Stimulated activated CD4-positive, alpha-beta T cell treated with anti-CD3 and anti-CD28 coated beads, Interleukin-12 subunit alpha, Interleukin-12 subunit beta, amount 100 ng/mL, for 24 hours (primary cell): ENCODE results near the gene PSD4.

Source experiments
- DNase-seq, 2 experiments: peaks; one replicate each; pipeline ENCODE4 v3.0.0-alpha.2; 2020; ENCODE audit warnings: low read depth in 2 of 2

Gene PSD4

DNA sequence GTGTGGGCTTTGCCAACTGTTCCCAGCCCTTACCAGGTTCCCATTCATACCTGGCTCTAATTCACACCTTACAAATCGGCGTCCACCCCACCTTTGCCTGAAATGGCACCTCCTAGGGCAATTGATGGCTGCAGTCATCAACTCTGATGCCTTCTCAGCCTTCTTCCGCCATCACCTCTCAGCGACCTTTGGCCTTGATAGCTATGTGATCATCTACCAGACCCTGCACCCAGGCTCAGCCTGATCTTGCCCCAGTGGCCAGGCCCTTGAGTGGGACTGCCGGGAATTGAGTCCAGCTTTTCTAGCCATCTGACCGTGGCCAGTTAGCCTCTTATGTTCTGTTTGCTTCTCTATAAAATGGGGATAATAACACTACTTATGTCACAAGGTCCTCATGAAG is 32.5 kb downstream of the PSD4 start:
- no peak for DNase-seq

DNA sequence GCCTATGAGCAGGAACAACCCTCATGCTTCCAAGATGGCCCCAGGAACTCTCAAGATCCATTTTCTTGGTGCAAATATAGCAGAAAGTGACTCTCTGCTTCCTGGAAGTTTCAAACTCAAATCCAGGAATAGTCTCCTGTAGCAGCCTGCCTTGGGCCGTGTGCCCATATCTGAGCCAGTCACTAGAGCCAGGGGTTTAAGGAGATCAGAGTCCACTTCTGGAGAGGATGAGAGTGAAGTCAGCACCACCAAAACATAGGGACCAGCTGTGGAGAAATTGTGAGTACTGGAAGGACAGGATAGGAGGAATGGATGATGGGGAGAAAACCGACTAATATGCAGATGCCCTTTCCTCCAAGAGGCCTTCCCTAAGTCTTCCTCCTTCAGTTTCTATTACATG is 33.2 kb downstream of the PSD4 start:
- no peak for DNase-seq

DNA sequence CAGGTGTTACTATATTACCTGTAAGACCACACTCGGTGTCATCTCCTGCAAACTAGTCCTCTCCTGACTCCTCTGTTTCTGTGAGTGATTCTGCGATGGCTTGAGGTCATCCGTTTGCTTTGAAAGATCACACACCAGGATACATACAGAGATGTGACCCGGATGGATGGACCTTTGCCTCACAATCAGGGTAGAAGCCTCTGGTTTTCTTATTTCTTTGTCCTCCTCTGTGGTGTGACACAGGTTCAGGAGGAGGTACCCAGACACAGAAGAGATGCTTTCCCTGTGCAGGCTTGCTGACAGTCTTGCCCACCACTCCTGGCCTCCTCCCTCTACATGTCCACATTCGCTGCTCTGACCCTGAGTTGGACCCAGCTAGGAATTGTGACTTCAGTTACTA is 34.6 kb downstream of the PSD4 start:
- DNase-seq, result no peak

DNA sequence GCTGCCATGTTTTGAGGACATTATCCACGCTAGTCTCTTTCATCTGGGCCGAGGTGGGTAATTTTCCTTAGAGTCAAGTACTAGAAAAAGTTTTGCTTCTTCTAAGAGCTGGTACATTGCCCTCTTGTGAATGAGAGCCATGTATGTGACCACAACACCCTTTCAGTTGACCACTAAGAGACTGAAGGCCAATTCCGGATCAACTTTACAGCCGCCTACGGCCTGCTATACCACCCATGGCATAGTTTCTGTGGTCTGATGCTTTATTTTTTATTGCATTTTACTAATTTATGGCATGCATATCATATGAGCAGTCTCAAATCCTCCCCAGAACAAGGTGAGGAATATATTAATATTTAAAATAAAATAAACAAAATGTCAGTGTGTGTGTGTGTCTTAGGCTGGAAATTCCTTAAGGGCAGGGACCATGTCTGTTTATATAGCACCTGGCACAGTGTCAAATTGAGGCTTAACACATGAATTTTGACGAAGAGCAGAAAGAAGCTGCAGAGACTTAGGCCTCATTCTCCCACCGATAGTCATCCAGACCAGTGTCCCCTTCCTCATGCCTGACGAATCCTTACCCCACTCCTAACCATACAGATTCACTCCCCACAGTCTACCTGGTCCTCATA is 35.4 kb downstream of the PSD4 start:
- DNase-seq, result no peak

DNA sequence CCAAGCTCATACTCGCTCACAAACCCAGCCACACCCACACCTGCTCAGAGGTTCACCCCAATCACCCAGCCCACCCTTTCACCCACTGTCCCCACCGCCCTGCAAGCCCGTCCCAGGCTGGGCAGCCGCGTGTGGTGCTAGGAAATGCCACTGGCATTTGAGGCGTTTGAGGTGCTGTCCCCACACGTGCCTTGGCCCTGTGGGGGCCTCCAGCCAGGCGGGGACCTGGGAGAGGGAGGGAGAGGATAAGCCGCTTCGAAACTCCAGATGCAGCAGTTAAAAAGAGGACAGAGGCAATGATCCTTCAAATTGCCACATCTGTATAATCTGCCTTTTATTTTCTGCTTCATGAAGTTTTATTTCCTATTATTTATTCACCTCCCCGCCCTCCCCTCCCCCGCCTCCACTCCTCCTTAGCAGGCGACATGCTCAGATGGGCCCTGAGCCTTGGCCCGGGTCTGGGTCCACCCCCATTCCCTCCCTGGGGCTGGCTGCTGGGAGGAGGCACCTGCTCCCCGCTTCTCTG is 35.9 kb downstream of the PSD4 start:
- no peak for DNase-seq

DNA sequence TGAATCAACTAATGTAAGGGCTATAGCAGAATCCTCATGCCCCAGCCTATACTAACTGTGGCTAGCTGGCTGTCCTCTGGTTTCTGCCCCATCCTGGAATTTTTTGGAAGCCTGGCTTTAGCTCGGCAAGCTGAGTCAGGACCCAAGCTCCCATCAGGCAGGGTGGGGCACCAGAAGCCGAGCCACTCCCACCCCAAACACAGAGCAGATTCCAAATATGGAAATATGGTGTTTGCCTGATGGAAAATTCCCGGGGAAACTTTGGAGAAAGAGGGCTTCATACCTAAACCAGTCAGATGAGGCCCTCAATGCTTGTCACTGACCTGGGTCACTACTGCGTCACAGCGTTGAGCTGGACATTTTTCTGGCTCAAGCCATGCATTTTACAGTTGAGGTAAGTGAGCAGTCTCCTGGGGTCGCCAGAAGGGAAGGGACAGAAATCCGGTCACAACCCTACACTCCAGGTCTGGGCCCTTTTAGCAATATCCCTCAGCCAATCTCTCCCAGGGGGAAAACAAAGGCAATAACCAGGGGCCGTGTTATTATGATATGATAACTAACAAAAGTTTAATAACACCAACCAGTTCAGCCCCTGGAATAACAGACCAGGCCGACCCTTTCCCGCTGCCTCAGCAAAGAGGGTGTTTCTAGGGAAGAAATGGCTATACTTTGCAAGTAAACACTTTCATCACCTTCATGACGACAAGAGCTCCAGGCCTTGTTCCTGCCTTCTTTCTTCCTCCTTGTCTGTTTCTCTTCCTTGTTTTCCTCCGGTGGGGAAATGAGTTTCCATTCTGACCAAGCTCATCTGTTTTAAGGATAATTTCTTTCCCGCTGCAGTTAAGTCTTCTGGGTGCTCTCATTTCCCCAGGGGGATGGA is 37.7 kb downstream of the PSD4 start:
- no peak for DNase-seq

DNA sequence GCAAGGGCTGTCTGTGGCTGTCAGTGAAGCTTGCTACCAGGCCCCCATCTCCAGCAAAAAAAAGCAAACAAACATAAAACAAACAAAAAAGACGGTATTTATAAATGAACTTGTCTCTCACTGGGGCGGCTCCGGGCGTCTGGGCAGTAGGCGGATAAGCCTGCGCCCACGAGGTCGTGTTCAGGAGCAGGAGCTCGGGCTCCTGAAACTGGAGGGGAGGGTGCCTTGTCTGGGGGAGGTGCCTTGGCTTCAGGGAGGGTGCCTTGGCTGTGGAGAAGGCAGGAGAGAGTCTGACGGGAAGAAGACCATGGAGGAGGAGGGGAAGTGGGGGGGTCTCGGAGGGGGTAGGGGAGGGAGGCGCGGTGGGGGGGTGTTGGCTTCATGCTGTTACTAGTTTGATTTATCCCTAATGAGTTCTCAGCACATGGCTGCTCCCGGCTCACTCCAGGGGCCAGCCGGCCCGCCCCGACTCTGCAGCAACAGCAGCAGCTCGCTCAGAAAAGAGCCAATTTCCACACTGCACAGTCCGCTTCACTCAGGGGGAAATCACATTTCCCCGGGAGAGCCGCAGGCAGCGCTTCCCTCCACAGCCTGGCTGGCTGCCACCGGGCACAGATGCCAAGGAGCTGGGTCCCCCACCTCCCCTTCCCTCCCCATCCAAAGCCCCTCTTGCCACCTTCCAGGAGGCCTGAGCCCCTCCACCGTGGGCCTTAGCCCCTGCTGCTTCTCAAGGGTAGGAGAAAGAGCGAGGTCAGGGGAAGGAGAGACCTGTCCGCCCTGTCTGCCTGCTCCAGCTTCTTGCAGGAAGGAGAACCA is 38.7 kb downstream of the PSD4 start:
- DNase-seq, result no peak

DNA sequence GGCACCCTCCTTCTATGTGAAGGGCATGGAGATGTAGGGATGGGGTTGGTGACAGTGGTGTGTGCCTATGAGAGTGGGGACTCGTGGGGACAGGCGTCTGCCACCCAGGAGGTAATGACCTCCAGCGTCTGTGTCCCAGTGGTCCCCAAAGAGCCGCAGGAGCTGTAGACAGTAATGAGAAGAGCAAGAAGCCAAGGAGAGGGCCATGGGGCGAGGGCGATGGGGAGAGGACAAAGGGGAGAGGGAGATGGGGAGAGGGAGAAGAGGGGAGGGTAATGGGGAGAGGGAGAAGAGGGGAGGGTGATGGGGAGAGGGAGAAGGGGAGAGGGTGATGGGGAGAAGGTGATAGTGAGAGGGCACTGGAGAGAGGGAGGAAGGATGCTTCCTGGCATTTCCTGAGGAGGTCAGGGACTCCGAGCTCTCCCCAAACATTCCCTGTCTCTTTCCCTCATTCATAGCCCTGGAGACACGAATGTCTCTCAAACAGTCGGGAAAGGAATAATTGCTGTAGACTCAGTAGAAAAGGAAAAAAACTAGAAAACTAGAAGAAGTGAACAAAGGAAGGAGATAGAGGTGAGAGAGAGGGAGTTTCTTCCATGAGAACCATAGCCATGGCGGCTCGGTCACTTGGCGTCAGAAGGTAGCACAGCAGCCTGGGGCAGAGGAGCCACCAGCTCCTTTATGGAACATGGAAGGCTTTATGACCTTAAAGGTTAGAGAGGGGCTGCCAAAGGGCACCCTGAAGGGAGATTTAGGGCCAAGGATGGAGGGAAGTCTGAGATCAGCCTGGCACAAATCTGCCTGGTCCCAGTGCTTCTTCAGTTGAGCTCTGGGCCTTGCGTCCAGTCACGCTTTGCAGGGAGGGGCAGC is 39.5 kb downstream of the PSD4 start:
- no peak for DNase-seq

DNA sequence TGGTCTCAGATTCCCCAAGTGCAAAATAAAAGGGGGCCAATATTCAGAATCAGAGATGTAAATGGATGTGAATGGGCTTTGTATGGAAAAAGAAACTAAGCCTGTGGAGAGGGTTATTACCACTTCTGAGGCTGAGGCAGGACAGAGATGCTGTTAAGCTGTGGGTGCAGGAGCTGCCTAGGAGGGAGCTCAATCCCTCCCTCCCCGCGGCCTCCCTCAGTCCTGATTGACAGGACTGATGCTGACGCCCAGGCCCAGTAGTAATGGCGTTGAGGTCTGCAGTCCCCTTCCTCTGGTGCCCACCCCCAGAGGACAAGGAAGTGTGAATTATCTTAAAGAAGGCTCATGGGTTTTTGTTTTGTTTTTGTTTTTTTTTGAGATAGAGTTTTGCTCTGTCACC is 40.4 kb downstream of the PSD4 start:
- no peak for DNase-seq

DNA sequence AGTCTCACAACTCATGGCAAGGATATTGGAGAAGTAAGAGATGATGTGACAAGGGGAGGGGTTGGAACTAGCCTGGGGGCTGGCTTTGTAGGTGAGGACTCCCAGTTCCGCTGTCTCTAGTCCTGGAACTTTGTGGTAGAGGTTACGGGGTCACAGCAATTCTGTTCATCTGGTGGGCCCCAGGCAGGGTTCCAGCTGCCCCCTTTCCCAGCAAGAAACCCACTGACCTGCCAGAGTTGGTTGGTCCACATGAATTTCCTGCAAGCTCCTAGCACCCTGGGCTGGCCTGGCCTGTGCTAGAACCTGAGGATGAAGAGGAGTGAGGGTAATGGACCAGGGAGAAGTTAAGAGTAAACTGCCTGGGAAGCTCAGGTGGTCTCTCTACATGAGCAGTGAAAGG is 41.3 kb downstream of the PSD4 start:
- no peak for DNase-seq

DNA sequence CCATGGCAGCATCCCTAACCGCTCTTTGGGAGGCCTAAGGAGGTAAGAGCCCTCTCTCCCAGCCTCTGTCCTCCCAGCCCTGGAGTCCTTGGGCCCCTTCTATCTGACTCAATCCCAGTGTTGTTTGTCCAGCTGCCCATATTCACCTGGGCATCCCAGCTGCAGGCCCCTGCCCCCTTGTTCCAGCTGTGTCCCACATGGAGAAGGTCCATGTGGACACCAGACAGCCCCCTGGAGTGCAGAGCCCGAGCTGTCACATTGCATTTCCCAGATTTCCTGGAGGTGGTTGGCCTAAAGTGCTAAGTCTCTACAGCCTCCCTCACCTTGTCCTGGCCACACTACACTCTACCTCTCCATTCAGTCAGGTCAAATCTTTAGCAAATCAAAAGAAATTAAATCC is 42.5 kb downstream of the PSD4 start:
- no peak for DNase-seq

DNA sequence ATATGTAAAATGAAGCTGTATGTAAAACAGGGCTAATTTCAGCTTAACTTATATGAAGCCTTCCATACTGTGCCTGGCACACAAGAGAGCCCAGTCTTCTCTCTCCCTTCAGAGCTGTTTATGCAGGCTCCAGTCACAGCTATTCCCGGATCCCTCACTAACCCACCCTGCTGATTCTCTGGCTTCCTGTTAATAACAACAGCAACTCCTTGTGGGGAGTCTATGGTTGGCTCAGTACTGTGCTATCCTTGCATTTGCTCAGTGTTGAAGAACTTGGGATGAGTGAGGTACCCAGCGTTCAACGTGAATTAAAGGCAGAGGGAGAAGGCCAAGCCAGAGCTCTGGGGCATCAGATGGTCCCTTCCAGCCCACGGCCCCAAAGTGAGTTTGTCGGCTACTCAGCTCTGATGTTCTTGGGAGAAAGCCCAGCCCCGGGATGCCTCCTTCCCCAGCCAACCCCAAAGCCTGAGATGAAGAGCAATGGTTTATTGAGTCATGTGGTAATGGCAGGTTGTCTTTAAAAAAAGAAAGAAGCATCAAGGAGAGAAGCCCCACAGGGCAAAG is 43.2 kb downstream of the PSD4 start:
- no peak for DNase-seq

DNA sequence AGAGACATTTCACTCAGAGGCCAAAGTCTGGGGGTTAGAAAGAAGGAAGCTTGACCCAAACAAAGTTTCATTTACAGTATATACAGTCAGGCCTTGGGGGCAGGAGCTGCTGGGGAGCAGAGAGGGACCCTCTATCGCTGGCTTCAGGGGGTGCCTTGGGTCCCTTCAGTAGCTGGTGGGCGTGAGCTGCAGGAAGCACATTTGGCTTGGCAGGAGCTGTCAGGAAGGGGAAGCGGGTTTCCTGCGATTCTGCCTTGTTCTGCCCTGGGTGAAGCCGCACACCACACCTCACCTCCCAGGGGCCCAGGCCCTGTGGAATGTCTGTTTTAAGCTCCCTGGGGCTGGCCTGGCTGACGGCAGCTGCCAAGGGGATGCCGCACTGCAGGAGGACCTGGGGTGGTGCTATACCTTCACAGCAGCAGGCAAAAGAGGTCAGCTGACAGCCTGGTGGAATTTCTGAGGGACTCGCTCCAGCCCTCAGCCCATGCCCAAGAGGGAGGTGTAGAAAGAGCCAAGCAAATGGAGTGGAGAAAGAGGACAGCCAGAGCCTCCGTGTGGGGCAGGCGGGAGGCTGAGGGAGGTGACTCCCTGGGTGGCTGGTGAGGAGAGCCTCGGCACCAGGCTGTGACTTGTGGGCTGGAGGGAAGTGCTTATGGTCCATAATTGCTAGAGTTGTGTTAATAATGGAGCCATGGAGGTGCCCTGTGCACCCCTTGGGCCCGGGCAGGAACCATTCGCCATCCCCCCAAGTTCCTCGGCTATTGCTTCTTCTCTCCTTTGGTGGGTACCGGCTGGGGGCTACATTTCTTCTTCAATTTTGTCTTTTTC is 43.9 kb downstream of the PSD4 start:
- no peak for DNase-seq

DNA sequence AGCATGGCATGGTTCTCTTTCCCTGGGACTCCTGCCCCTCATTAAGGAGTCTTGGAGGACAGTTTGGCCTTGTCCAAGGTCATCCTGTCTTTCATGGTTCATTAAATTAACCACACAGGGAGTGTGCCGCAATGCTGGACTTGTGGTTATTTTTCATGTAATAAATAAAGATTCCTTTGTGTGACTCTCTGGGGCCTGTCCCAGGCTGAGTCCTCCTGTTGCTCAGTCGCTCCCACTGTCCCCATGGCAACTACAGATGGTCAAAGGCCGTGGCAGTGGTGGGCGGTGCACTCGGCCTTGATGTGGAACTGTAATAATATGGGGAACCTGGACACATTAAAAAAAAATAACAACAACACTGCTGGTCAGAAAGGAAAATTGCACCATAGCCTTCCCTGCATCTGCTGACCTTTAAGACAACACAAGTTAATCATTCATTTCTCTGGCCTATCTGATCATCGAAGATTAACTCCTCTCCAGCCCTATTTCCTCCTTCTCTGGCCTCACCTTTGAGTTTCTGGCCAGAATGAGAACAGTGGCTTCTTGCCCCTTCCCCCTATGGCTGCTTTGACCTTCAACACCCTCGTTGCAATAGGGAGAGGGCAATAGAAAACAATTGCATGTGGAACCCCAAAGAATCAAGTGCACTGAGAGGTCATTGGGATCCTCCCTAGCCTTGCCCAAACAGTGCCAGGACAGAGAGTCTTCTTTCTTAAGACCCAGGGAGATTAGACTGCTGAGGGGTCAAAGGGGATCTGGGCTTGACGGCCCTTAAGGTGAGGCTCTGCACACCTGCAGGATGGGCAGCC is 44.7 kb downstream of the PSD4 start:
- DNase-seq, result no peak

DNA sequence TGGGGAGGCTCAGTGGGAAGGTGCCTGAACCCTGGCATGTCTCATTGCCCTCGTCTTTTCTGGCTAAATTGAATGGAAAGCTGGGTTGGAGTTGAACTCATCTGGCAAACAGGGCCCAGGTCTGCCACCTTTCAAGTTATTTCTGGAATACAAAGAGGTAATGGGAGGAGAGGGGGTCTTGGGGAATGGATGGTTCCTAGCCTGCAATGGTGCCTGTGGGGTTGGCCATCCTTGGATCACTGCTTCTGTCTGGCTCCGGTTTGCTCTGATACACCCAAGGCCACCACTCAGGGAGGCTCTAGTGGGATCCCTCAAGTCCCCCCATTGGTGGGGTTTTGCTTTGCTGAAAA is 45.3 kb downstream of the PSD4 start:
- no peak for DNase-seq

DNA sequence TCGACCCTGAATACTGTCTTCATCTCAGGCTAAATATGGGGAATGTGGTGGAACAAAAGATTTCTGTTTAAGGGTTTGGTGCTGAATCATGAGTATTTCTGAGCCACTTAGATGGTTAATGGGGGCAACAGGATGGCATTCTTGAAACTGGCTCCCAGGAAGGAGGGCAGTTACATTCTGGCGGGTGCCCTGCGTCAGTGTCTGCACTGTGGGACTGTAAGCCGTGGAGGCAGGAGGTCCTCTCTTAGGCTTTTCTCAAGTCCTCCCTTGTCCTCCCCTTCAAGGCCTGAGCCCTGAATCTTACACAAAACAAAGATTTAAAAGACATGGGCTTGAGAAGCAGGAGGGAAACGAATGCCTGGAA is 45.7 kb downstream of the PSD4 start:
- no peak for DNase-seq

DNA sequence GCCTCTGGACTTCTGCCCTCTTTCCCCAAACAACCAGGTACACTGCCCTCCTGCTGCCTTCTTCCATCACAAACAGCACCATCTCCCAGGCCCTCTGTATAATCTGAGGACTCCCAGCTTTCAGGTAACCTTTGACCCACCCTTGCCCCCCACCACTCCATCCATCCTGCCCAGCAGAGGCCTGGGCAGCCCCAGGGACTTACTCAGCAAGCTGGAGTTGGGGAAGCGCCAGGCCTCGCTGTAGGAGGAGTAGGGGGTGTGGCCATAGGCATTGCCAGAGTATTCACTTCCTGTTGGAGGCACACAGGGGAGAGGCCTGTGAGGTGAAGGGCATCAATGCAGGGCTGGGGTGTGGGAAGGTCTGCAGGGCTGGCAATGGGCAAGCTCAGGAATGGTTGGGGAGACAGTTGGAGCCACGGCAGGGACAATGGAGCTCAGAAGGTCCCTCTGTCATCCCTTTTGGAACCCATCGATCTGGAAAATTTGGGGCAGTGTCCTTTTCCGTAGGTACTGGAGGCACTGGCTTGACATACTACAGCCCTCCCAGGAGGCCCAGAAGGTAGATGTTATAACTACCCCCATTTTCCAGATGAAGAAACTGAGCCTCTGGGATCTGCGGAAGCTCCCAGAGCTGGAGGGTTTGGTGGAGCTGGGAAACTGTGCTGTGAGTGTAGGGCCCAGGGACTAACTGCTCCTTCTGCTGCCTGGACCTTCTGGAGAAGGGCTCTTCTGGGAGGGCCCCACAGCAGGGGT is 46.3 kb downstream of the PSD4 start:
- no peak for DNase-seq

DNA sequence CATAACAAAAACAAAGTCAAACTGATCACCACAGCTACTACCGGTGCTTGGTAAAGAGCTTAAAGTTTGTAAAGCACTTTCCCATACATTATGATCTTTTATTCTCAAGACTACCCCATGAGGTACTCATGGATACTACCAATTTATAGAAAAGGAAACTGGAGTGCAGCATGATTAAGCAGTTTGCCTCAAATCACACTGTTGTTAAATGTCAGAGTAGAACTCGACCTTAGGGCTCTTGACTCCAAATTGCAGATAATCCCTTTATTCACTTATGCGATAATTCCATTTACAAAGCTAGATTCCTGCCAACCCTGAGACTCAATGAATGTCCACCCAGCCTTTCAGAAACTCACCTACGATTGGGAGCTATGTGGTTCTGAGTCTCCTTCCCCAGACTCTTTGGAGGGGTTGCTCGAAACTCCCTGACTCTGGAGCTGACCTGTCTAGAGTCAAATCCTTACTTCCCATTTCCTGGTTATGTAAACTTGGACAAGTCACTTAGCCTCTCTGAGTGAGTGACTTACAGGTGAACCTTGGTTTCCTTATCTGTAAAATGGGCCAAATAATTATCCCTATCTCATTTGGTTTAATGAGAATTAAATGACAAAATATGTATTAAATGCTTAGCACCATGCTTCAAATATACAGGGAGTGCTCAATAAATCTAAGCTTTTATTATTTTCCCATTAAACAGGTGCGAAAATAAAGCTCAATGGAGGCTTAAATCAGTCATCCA is 47.4 kb downstream of the PSD4 start:
- DNase-seq, result no peak
